ENCODE measurements around the gene WWTR1. TPM values are rescaled to one million over a fixed set of nuclear protein-coding genes. Genes with fewer than 3 reads are reported as not detected.

WWTR1 gene
- total RNA-seq, 4 donors from 2014 or later: 103 to 148 (median 116) TPM

GRCh38 chr3:149655826-149656574 lies 1.8 kb downstream of the WWTR1 start:
- peaks cover 4 to 10% of the 10 kb centered on the region in 2 donors for H3K4me1 ChIP-seq

DNA sequence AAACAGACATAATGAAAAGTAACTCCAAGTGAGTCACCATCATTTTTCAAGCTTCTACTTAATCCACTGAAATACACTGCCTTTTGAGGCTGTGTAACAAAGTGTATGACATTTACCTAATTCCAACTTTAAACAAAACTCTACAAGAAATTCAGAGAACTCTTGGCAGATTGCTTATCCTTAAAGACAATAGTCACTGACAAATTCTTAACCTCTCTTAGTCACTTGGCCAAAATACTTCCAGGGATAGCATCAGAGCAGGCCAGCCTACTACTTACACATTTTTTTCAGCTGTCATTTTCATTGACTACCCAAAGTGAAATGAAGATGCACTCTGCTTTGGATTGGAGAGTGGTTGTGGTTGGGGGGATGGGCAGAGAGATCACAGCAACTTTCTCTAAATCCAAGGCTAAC lies 3.6 kb downstream of the WWTR1 start:
- intact Hi-C loops (cut with DNase I; ENCODE audit: low total_unique reads): loop anchor here (10.0 kb wide), 1 partner anchor 119 kb away; no protein-coding TSS in a partner anchor
- Histone ChIP-seq H3K27me3 (no peaks in the 10 kb centered on the region), H3K9me3 (no peaks in the 10 kb centered on the region), H3K4me1 (peaks cover 4 to 8% of the 10 kb centered on the region in 2 donors), H3K36me3 (no peaks in the 10 kb centered on the region), H3K27ac (peak overlapping the region; percentile 98), H3K4me3 (peak overlapping the region; percentile 72 to 95)
- no peak for DNase-seq
- TF ChIP-seq CTCF (IDR thresholded peaks at IDR 0.05): no peak
- TF ChIP-seq POLR2A (IDR thresholded peaks at IDR 0.05): no peak

More at GRCh38 chr3:149655826-149656574, 1.8 kb downstream of the WWTR1 start:
- peak overlapping the region; percentile 72 to 95 for H3K4me3 ChIP-seq
- TF ChIP-seq POLR2A (IDR thresholded peaks at IDR 0.05): no peak
- TF ChIP-seq CTCF (IDR thresholded peaks at IDR 0.05): no peak
- peak overlapping the region; percentile 98 for H3K27ac ChIP-seq
- intact Hi-C loops (cut with DNase I; ENCODE audit: low total_unique reads): loop anchor here (10.0 kb wide), 1 partner anchor 121 kb away; no protein-coding TSS in a partner anchor
- no peaks in the 10 kb centered on the region for H3K36me3 ChIP-seq
- H3K9me3 ChIP-seq: no peaks in the 10 kb centered on the region
- no peak for DNase-seq
- H3K27me3 ChIP-seq: no peaks in the 10 kb centered on the region

- H3K9me3 ChIP-seq: no peaks in the 10 kb centered on the region
- H3K36me3 ChIP-seq: no peaks in the 10 kb centered on the region
- peak overlapping the region in 1 of 2 donors; percentile 95 for H3K4me3 ChIP-seq
- H3K27me3 ChIP-seq: no peaks in the 10 kb centered on the region
- DNase-seq: no peak
- peaks cover 4 to 13% of the 10 kb centered on the region in 2 donors for H3K4me1 ChIP-seq
- intact Hi-C loops (cut with DNase I; ENCODE audit: low total_unique reads): loop anchor here (10.0 kb wide), 1 partner anchor 119 kb away; no protein-coding TSS in a partner anchor
- H3K27ac ChIP-seq: peak overlapping the region; percentile 98
- TF ChIP-seq CTCF (IDR thresholded peaks at IDR 0.05) (no peak), POLR2A (IDR thresholded peaks at IDR 0.05) (no peak)
Measured at GRCh38 chr3:149653564-149653963, 4.3 kb downstream of the WWTR1 start.

- Histone ChIP-seq H3K36me3 (no peaks in the 10 kb centered on the region), H3K27me3 (no peaks in the 10 kb centered on the region), H3K9me3 (no peaks in the 10 kb centered on the region), H3K4me3 (peak overlapping the region in 1 of 2 donors; percentile 95), H3K4me1 (peaks cover 4 to 13% of the 10 kb centered on the region in 2 donors), H3K27ac (peak overlapping the region; percentile 98)
- TF ChIP-seq POLR2A (IDR thresholded peaks at IDR 0.05) (no peak), CTCF (IDR thresholded peaks at IDR 0.05) (no peak)
- intact Hi-C loops (cut with DNase I; ENCODE audit: low total_unique reads): loop anchor here (10.0 kb wide), 1 partner anchor 118 kb away; no protein-coding TSS in a partner anchor
- DNase-seq: no peak
Measured at GRCh38 chr3:149653136-149653535, 4.7 kb downstream of the WWTR1 start.

GRCh38 chr3:149650828-149651227 lies 7.0 kb downstream of the WWTR1 start:
- no peak for TF ChIP-seq POLR2A (IDR thresholded peaks at IDR 0.05)
- TF ChIP-seq CTCF (IDR thresholded peaks at IDR 0.05): no peak
- DNase-seq: no peak
- intact Hi-C loops (cut with DNase I; ENCODE audit: low total_unique reads): loop anchor here (10.0 kb wide), 1 partner anchor 116 kb away; no protein-coding TSS in a partner anchor
- H3K27me3 ChIP-seq: no peaks in the 10 kb centered on the region
- H3K36me3 ChIP-seq: no peaks in the 10 kb centered on the region
- H3K4me3 ChIP-seq: no peak overlapping the region
- no peaks in the 10 kb centered on the region for H3K9me3 ChIP-seq
- peaks cover 4 to 21% of the 10 kb centered on the region in 2 donors for H3K4me1 ChIP-seq
- peak overlapping the region in 1 of 2 donors; percentile 18 for H3K27ac ChIP-seq

Data from uterus (tissue), 4 donors.